ENCODE measurements around the gene PZP. TPM values are rescaled to one million over a fixed set of nuclear protein-coding genes. Genes with fewer than 3 reads are reported as not detected.

PZP gene
- total and polyA plus RNA-seq, 2 of the 13 experiments (the other 11 are each of a cell fraction or from before 2014, with no cell fraction given), result 0.07 to 0.89 TPM

- DNase-seq (ENCODE audit: low spot score) (no peak), ATAC-seq (peak; percentile 49), FAIRE-seq (no peak)
- no peak overlapping the region for H3K4me2 ChIP-seq (ENCODE audit: low read depth, low read length)
- no peak overlapping the region for H2AFZ ChIP-seq (ENCODE audit: low read length)
- H3K27ac ChIP-seq (ENCODE audit: extremely low read length, insufficient read depth, low read length), result no peak overlapping the region
- no peak overlapping the region for H3K9ac ChIP-seq (ENCODE audit: insufficient read depth, low read depth, low read length)
- peaks cover 30 to 79% of the 10 kb centered on the region in 2 experiments for H3K36me3 ChIP-seq (replicated peaks in 1 of 2; ENCODE audit: control insufficient read depth in 1 of 2, insufficient read depth in 2 of 2, low read length in 2 of 2)
- no TSS peak for BruUV-seq (replicated peaks)
- peaks cover 48% of the 10 kb centered on the region for H4K20me1 ChIP-seq (ENCODE audit: insufficient read depth, low read length)
- 88% methylated on average over 5 of the region's 5 CpGs for WGBS (ENCODE audit: low lambda C conversion rate)
- in situ Hi-C loops (cut with HindIII; ENCODE audit: extremely low pct_ligation_motif_present, low pct_unique_long_range_greater_than_20kb) (no loop called here), intact Hi-C loops (cut with micrococcal nuclease; ENCODE audit: unreplicated experiment) (no loop called here)
- H3K4me3 ChIP-seq (replicated peaks in 1 of 3; ENCODE audit: insufficient read depth in 1 of 3, low read depth in 2 of 3, low read length in 3 of 3), result no peak overlapping the region
- ChIA-PET CTCF (ENCODE audit: low intra/inter-chr PET ratio, low total read pairs) (no interaction called here), POLR2A (interaction anchor here (1.0 kb wide), 1 partner anchor 27 kb away, joined by 4 read pairs; no protein-coding TSS in a partner anchor)
- no peaks in the 10 kb centered on the region for H3K27me3 ChIP-seq (ENCODE audit: control insufficient read depth in 1 of 2, insufficient read depth in 2 of 2, low read length in 2 of 2)
- H3K9me3 ChIP-seq (ENCODE audit: low read length), result no peaks in the 10 kb centered on the region
- H3K79me2 ChIP-seq (ENCODE audit: insufficient read depth, low read length), result peaks cover 23% of the 10 kb centered on the region
- H3K4me1 ChIP-seq (ENCODE audit: insufficient read depth, low read length), result peaks cover 59% of the 10 kb centered on the region
- TF ChIP-seq RBFOX2 (IDR thresholded peaks at IDR 0.05; ENCODE audit: low read depth, low read length) (peak; percentile 94), CREBL2 (CRISPR knock-in tag; IDR thresholded peaks at IDR 0.05; ENCODE audit: borderline replicate concordance) (no peak), TOE1 (CRISPR knock-in tag; IDR thresholded peaks at IDR 0.05) (0 out of 2 replicates have a peak, but pooled peaks have one; percentile 38), PREB (CRISPR knock-in tag; IDR thresholded peaks at IDR 0.05) (no peak), HNF4G (IDR thresholded peaks at IDR 0.05; ENCODE audit: borderline replicate concordance, low read depth, low read length) (no peak), HNF4G (CRISPR knock-in tag; IDR thresholded peaks at IDR 0.05; ENCODE audit: borderline replicate concordance, low read depth) (no peak), ZMAT5 (CRISPR knock-in tag; IDR thresholded peaks at IDR 0.05; ENCODE audit: borderline replicate concordance, low read depth) (no peak), NR2C2 (CRISPR knock-in tag; IDR thresholded peaks at IDR 0.05; ENCODE audit: borderline replicate concordance) (no peak), TEAD2 (CRISPR knock-in tag; IDR thresholded peaks at IDR 0.05) (no peak), CREB1 (IDR thresholded peaks at IDR 0.05) (no peak), CREB1 (CRISPR knock-in tag; IDR thresholded peaks at IDR 0.05) (no peak), RBM39 (IDR thresholded peaks at IDR 0.05; ENCODE audit: low read depth, low read length, poor library complexity, severe bottlenecking) (no peak), ZNF597 (CRISPR knock-in tag; IDR thresholded peaks at IDR 0.05) (no peak), GABPA (IDR thresholded peaks at IDR 0.05; ENCODE audit: low read depth, low read length) (no peak), GABPA (CRISPR knock-in tag; IDR thresholded peaks at IDR 0.05; ENCODE audit: low read depth) (no peak), PLSCR1 (CRISPR knock-in tag; IDR thresholded peaks at IDR 0.05; ENCODE audit: borderline replicate concordance) (no peak), HOXD1 (CRISPR knock-in tag; IDR thresholded peaks at IDR 0.05) (no peak), JUNB (CRISPR knock-in tag; IDR thresholded peaks at IDR 0.05; ENCODE audit: borderline replicate concordance) (no peak), MIXL1 (CRISPR knock-in tag; IDR thresholded peaks at IDR 0.05) (no peak; the same call in 1 of the 2 replicates), HOXA5 (CRISPR knock-in tag; IDR thresholded peaks at IDR 0.05) (0 out of 2 replicates have a peak, but pooled peaks have one; percentile 48)
Measured at GRCh38 chr12:9108504-9109212, 99.5 kb downstream of the PZP start.
